Vagina (tissue), 2 donors: Measurements from ENCODE around the gene KANK4. TPM values are rescaled to one million over a fixed set of nuclear protein-coding genes. Genes with fewer than 3 reads are reported as not detected.
A peak's percentile ranks its signal among the peaks of the same experiment; 100 is the strongest.

Source experiments
- DNase-seq, 2 donors: peaks; one replicate each; pipeline ENCODE4 v3.0.0-alpha.2; 2017; ENCODE audit errors: extremely low spot score in 2 of 2
- H3K27ac ChIP-seq: fragments of 200-600 bp; sonication (generic); one replicate; pipeline ENCODE4 v1.5.1; 2019
- H3K27me3 ChIP-seq: fragments of 200-600 bp; sonication (generic); one replicate; pipeline ENCODE4 v1.5.1; 2019
- H3K36me3 ChIP-seq, 2 donors: fragments of 200-600 bp; sonication (generic); one replicate each; pipeline ENCODE4 v1.5.1; 2017 to 2019
- H3K4me1 ChIP-seq: fragments of 200-600 bp; sonication (generic); one replicate; pipeline ENCODE4 v1.5.1; 2019
- H3K4me3 ChIP-seq, 2 donors: fragments of 200-600 bp; sonication (generic); 1 replicate in 1 of 2; 2 replicates in 1 of 2; pipeline ENCODE4 v1.5.1; 2016 to 2019
- H3K9me3 ChIP-seq: fragments of 200-600 bp; sonication (generic); one replicate; pipeline ENCODE4 v1.5.1; 2019
- POLR2A ChIP-seq, 2 donors: fragments of 450-650 bp; IDR thresholded peaks; one replicate each; pipeline ENCODE4 v1.6.1; 2017; ENCODE audit warnings: antibody characterized with exemption in 2 of 2, mild to moderate bottlenecking in 2 of 2, moderate library complexity in 2 of 2
- POLR2AphosphoS5 ChIP-seq, 2 donors: sonication (generic); formaldehyde crosslinking; IDR thresholded peaks; one replicate each; pipeline ENCODE4 v1.9.0; 2017; ENCODE audit warnings: antibody characterized with exemption in 2 of 2, mild to moderate bottlenecking in 2 of 2, low read depth in 1 of 2; ENCODE audit not compliant: insufficient read depth in 1 of 2
- intact Hi-C: fragments of 100-400 bp; cut with DNase I; formaldehyde crosslinking; loops from one replicate; pipeline ENCODE4 v1.15.1; 2023
- total RNA-seq: library from RNA; depleted of rRNA; stranded (reverse); fragments of >200 nt; gene quantifications from one replicate; pipeline ENCODE4 v1.2.3, GENCODE V29; 2016
- TF ChIP-seq, protein P1 (sequence below), 3 experiments: fragments of 450-650 bp in 2 of 3; fragments of 200-600 bp in 1 of 3; sonication (generic) in 1 of 3; IDR thresholded peaks; one replicate each; pipeline ENCODE4 v1.5.1; 2017 to 2019; ENCODE audit warnings: antibody characterized with exemption in 3 of 3, mild to moderate bottlenecking in 2 of 3, moderate library complexity in 2 of 3

Gene KANK4
- 1.2 TPM for total RNA-seq

DNA sequence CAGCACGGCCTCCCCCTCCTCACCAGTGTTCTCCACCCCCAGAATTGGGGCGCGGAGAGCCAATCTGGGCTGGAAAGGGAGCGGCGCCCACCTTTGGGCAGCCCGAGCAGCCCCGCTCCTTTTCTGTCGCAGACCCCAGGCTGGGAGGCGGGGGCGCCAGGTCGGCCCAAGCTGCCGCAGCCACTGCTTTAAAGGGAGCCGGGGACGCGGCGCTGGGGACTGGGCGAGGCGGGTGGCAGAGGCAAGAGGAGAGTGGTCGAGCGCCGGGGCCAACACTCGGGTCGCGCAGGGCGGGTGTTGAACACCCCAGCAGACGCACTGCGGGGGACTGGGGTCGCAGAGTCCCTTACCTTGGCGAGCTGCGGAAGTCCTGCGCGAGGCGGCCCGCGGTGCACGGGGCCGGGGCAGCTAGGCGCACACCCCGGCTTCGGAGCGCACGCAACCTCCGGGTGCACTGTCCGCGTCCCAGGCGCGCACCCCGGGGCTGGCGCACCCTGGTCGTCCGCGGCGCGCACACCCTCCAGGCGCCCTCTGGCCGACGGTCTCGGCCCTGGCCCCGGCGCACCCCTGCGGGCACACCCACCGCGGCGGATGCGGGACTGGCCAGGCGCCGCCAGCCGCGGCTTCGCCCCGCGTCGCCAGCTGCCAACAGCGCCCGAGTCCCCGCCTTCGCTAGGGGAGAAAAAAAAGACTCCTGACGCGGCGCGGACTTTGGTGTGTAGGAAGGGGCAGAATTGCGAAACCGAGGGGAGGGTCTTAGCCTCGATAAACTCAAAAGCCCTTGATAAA lies at the start of gene KANK4:
Gene KANK4, minus strand, starts transcription at position 679 of the 789 bp plus-strand sequence. CDS start 37,870 bp downstream, outside the sequence.
- H3K9me3 ChIP-seq = no peaks in the 10 kb centered on the region
- no peaks in the 10 kb centered on the region for H3K27me3 ChIP-seq
- peak within 1 kb of the TSS; percentile 31 to 51 for H3K4me3 ChIP-seq
- no peaks in the 10 kb centered on the region for H3K36me3 ChIP-seq
- H3K27ac ChIP-seq = no peak within 1 kb of the TSS
- TF ChIP-seq, protein P1, sequence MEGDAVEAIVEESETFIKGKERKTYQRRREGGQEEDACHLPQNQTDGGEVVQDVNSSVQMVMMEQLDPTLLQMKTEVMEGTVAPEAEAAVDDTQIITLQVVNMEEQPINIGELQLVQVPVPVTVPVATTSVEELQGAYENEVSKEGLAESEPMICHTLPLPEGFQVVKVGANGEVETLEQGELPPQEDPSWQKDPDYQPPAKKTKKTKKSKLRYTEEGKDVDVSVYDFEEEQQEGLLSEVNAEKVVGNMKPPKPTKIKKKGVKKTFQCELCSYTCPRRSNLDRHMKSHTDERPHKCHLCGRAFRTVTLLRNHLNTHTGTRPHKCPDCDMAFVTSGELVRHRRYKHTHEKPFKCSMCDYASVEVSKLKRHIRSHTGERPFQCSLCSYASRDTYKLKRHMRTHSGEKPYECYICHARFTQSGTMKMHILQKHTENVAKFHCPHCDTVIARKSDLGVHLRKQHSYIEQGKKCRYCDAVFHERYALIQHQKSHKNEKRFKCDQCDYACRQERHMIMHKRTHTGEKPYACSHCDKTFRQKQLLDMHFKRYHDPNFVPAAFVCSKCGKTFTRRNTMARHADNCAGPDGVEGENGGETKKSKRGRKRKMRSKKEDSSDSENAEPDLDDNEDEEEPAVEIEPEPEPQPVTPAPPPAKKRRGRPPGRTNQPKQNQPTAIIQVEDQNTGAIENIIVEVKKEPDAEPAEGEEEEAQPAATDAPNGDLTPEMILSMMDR (IDR thresholded peaks at IDR 0.05) = no peak
- TF ChIP-seq POLR2A (IDR thresholded peaks at IDR 0.05) = no peak
- no peak for TF ChIP-seq POLR2AphosphoS5 (IDR thresholded peaks at IDR 0.05; ENCODE audit: insufficient read depth in 1 of 2, low read depth in 1 of 2)
- H3K4me1 ChIP-seq = peaks cover 8% of the 10 kb centered on the region
- DNase-seq = no peak
- intact Hi-C loops = no loop called here

DNA sequence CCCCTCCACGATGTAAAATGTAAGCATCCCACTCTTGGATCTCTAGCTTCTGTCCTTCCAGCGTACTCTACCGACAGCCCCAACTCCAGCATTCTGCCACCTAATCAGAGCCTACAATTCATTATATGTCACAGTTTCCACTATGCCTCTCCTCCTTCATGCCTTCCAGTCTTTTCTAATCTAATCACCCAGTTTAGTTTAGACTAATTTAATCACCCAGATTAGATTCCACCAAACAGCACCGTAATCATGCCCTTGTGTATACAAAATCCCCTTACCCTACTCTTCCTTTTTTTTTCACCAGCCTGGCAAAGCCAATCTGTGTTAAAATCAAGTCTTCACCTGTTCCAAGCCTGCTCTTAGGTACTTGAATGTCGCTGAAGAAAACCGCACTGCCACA lies 49.8 kb upstream of the KANK4 start:
- H3K36me3 ChIP-seq = no peaks in the 10 kb centered on the region
- no peak for DNase-seq
- no peak overlapping the region for H3K27ac ChIP-seq
- no peak overlapping the region for H3K4me3 ChIP-seq
- intact Hi-C loops = no loop called here
- H3K27me3 ChIP-seq = no peaks in the 10 kb centered on the region
- no peaks in the 10 kb centered on the region for H3K9me3 ChIP-seq
- TF ChIP-seq POLR2AphosphoS5 (IDR thresholded peaks at IDR 0.05; ENCODE audit: insufficient read depth in 1 of 2, low read depth in 1 of 2) (no peak), POLR2A (IDR thresholded peaks at IDR 0.05) (no peak)
- TF ChIP-seq, protein P1 (IDR thresholded peaks at IDR 0.05) = no peak
- H3K4me1 ChIP-seq = no peaks in the 10 kb centered on the region

DNA sequence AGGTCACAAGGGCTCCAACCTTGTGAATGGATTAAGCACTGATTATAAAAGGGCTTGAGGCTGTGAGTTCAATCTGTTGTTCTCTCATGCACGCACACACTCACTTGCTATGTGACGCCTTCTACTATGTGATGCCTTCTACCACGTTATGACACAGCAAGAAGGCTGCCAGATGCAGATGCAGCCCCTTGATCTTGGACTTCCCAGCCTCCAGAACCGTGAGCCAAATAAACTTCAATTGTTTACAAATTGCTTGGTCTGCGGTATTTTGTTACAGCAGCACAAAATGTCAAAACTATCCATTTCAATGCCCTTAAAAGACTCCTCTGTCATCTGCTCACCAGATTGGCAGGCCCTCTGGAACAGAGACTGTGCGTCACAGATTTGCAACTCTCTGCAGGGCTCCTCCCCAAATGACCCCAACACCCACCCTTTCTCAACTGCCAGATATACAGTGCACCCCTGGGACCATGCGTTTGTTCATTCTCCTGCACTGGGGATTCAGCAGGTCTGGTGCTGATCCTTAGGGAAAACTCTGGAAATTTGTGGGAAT lies 47.8 kb upstream of the KANK4 start:
- H3K27ac ChIP-seq = no peak overlapping the region
- no peak overlapping the region for H3K4me3 ChIP-seq
- no peak for DNase-seq
- no peaks in the 10 kb centered on the region for H3K27me3 ChIP-seq
- H3K36me3 ChIP-seq = no peaks in the 10 kb centered on the region
- no peaks in the 10 kb centered on the region for H3K9me3 ChIP-seq
- no peak for TF ChIP-seq POLR2AphosphoS5 (IDR thresholded peaks at IDR 0.05; ENCODE audit: insufficient read depth in 1 of 2, low read depth in 1 of 2)
- TF ChIP-seq, protein P1 (IDR thresholded peaks at IDR 0.05) = no peak
- no peak for TF ChIP-seq POLR2A (IDR thresholded peaks at IDR 0.05)
- intact Hi-C loops = no loop called here
- H3K4me1 ChIP-seq = no peaks in the 10 kb centered on the region

DNA sequence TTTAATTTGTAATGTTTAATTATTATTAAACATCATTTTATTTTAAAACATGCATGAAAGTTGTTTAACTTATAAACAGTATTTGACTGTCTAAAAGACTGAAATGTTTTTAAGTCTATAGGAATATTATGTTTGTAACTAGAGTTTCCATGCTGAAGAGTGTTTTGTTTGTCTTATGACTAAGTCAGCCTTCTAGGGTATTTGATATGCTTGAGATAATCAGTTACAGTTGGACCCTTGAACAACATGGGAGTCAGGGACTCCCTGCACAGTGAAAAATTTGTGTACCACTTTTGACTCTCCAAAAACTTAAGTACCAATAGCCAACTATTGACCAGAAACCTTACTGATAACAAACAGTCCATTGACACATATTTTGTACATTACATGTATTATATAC lies 45.5 kb upstream of the KANK4 start:
- intact Hi-C loops = no loop called here

More for the DNA sequence above, 45.5 kb upstream of the KANK4 start:
- Histone ChIP-seq H3K4me3 (no peak overlapping the region), H3K9me3 (no peaks in the 10 kb centered on the region), H3K27ac (no peak overlapping the region), H3K4me1 (no peaks in the 10 kb centered on the region), H3K36me3 (no peaks in the 10 kb centered on the region), H3K27me3 (no peaks in the 10 kb centered on the region)
- TF ChIP-seq POLR2A (IDR thresholded peaks at IDR 0.05) = no peak
- TF ChIP-seq, protein P1 (IDR thresholded peaks at IDR 0.05) = no peak
- no peak for TF ChIP-seq POLR2AphosphoS5 (IDR thresholded peaks at IDR 0.05; ENCODE audit: insufficient read depth in 1 of 2, low read depth in 1 of 2)
- DNase-seq = no peak
